Small intestine (tissue), 7 donors: ENCODE results near the gene IL17RE. TPM values are rescaled to one million over a fixed set of nuclear protein-coding genes. Genes with fewer than 3 reads are reported as not detected.

Experiments used
- DNase-seq, 2 donors: peaks; one replicate each; pipeline versions ENCODE4 v3.0.0 to v3.0.0-alpha.2; 2013
- FAIRE-seq: peaks from 2 replicates; lab custom pipeline; 2012; peaks lifted over from hg19 to GRCh38; lab: Jason Lieb, UNC
- H3K27ac ChIP-seq, 3 donors: one replicate each; pipeline ENCODE4 v1.5.1; 2013; ENCODE audit warnings: low read length in 2 of 3, mild to moderate bottlenecking in 2 of 3, control low read depth in 1 of 3, inconsistent platforms in 1 of 3, low read depth in 1 of 3, moderate library complexity in 1 of 3
- H3K27me3 ChIP-seq, 3 donors: one replicate each; pipeline ENCODE4 v1.6.1; 2013; ENCODE audit warnings: low read length in 3 of 3, inconsistent platforms in 1 of 3; ENCODE audit not compliant: control insufficient read depth in 3 of 3, insufficient read depth in 3 of 3
- H3K36me3 ChIP-seq, 3 donors: one replicate each; pipeline ENCODE4 v1.6.1; 2013; ENCODE audit warnings: low read length in 3 of 3, inconsistent platforms in 1 of 3, low read depth in 1 of 3, mild to moderate bottlenecking in 1 of 3, moderate library complexity in 1 of 3; ENCODE audit not compliant: control insufficient read depth in 3 of 3, insufficient read depth in 2 of 3
- H3K4me1 ChIP-seq, 3 donors: one replicate each; pipeline ENCODE4 v1.6.1; 2013; ENCODE audit warnings: low read length in 2 of 3, inconsistent platforms in 1 of 3, low read depth in 1 of 3, mild to moderate bottlenecking in 1 of 3, moderate library complexity in 1 of 3; ENCODE audit not compliant: control insufficient read depth in 3 of 3, insufficient read depth in 2 of 3
- H3K4me3 ChIP-seq, 3 donors: one replicate each; pipeline ENCODE4 v1.5.1; 2013; ENCODE audit warnings: low read length in 3 of 3, control low read depth in 1 of 3, inconsistent platforms in 1 of 3, low read depth in 1 of 3, mild to moderate bottlenecking in 1 of 3, moderate library complexity in 1 of 3
- H3K9me3 ChIP-seq, 2 donors: one replicate each; pipeline ENCODE4 v1.6.1; 2013; ENCODE audit warnings: low read depth in 1 of 2, low read length in 1 of 2; ENCODE audit not compliant: control insufficient read depth in 2 of 2, insufficient read depth in 1 of 2
- WGBS, 3 donors: extraction: QIAGEN DNeasy Blood & Tissue Kit; methylation state at CpG; one replicate each; pipeline ENCODE4 v1.1.7; 2013; 5-methylcytosine and 5-hydroxymethylcytosine counted together
- polyA plus RNA-seq, 4 donors: library from polyadenylated mRNA; stranded (reverse) in 3 of 4; unstranded in 1 of 4; fragments of 200-250 nt in 3 of 4; fragments of 120-200 nt in 1 of 4; gene quantifications; one replicate each; pipeline versions ENCODE4 v1.2.1 to v1.2.3, GENCODE V29; 2013
- donor health status: healthy with polysubstance abuse.
- donor health status: control.
- donor health status: control.
- donor health status: Bipolar disorder and iron deficiency.
- donor health status: healthy.

The IL17RE gene
- polyA plus RNA-seq, 4 donors, result 31.3 to 59.3 (median 43.5) TPM

DNA sequence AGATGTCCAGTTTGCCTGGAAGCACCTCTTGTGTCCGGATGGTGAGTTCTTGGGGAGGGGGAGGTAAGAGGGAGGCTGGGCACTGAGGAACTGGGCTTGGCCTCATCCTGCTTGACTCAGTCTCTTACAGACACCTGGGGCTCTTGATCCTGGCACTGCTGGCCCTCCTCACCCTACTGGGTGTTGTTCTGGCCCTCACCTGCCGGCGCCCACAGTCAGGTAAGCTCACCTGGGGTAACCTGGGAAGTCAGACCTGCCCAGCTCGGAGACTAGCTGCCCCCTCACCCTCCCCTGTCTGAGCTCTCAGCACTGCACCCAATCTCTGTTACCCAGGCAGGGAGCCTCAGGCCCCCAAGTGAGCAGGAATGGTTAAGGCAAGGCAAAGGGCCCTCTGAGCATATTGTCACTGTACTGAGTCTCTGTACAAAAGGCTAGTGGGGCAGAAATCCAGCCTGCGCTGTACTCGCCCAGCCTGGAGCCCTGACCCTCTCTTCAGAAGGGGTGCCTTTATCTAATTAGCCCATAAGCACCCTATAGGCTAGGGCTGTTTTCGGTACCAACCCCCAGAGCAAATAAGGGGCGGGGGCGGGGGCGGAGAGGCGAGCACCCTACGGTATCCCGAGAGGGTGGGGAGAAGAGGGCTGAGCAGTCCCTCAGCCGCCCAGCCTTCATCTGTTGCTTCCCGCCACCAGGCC is 12.1 kb downstream of the IL17RE start:
- Histone ChIP-seq H3K4me3 (peak overlapping the region in 2 of 3 donors; percentile 20 to 53), H3K27ac (peak overlapping the region; percentile 78 to 86 (median 80)), H3K36me3 (peaks cover 0 to 50% (median 11%) of the 10 kb centered on the region in 3 donors), H3K4me1 (peaks cover 4 to 35% (median 6%) of the 10 kb centered on the region in 3 donors), H3K9me3 (no peaks in the 10 kb centered on the region), H3K27me3 (no peaks in the 10 kb centered on the region)
- WGBS, 3 donors, result 15 to 21% (median 19%) methylated on average over 15 of the region's 15 CpGs
- FAIRE-seq (no peak), DNase-seq (no peak)

DNA sequence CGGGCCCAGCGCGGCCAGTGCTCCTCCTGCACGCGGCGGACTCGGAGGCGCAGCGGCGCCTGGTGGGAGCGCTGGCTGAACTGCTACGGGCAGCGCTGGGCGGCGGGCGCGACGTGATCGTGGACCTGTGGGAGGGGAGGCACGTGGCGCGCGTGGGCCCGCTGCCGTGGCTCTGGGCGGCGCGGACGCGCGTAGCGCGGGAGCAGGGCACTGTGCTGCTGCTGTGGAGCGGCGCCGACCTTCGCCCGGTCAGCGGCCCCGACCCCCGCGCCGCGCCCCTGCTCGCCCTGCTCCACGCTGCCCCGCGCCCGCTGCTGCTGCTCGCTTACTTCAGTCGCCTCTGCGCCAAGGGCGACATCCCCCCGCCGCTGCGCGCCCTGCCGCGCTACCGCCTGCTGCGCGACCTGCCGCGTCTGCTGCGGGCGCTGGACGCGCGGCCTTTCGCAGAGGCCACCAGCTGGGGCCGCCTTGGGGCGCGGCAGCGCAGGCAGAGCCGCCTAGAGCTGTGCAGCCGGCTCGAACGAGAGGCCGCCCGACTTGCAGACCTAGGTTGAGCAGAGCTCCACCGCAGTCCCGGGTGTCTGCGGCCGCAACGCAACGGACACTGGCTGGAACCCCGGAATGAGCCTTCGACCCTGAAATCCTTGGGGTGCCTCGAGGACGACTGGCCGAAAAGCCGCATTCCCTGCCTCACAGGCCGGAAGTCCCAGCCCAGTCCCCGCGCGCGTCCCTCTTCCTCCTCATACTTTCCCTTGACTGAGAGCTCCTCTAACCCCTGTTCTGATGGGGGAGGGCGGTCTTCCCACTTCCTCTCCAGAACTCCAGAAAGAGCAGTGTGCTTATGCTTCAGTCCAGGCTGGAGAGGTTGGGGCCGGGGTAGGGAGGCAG is 12.8 kb downstream of the IL17RE start:
- no peak for FAIRE-seq
- no peaks in the 10 kb centered on the region for H3K27me3 ChIP-seq
- H3K4me3 ChIP-seq, result peak overlapping the region in 2 of 3 donors; percentile 48 to 53
- peak; percentile 55 to 81 for DNase-seq
- H3K9me3 ChIP-seq, result no peaks in the 10 kb centered on the region
- 0 to 1% (median 1%) methylated on average over 54 to 99 of the region's 99 CpGs for WGBS, 3 donors
- peaks cover 0 to 51% (median 11%) of the 10 kb centered on the region in 3 donors for H3K36me3 ChIP-seq
- peak overlapping the region; percentile 80 to 86 (median 83) for H3K27ac ChIP-seq
- peaks cover 4 to 35% (median 6%) of the 10 kb centered on the region in 3 donors for H3K4me1 ChIP-seq

DNA sequence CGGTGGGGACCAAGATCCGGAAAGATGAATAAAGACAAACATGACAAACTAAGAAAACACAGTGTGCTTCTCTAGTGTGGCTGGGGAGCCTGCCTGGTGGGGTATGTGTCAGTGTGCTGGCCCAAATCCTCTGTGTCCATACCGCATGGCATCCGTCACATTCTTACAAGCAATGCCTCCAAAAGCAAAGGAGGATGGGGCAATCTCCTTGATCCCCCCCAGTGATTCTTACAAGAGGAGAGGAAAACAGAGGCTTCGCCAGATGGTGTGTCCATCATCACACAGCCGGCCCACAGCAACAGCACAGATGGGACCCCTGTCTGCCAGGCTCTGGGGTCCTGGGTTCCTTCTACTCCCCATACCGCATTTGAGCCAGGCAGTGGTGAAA is 13.7 kb downstream of the IL17RE start:
- peak overlapping the region in 1 of 3 donors; percentile 43 for H3K4me3 ChIP-seq
- 24 to 50% (median 49%) methylated on average over 7 of the region's 7 CpGs for WGBS, 3 donors
- H3K36me3 ChIP-seq, result peaks cover 0 to 50% (median 3%) of the 10 kb centered on the region in 3 donors
- no peaks in the 10 kb centered on the region for H3K9me3 ChIP-seq
- peaks cover 4 to 35% (median 6%) of the 10 kb centered on the region in 3 donors for H3K4me1 ChIP-seq
- no peaks in the 10 kb centered on the region for H3K27me3 ChIP-seq
- no peak for DNase-seq
- no peak for FAIRE-seq
- peak overlapping the region; percentile 70 to 84 (median 83) for H3K27ac ChIP-seq

- Histone ChIP-seq H3K27me3 (no peaks in the 10 kb centered on the region), H3K4me1 (peaks cover 4 to 35% (median 6%) of the 10 kb centered on the region in 3 donors), H3K9me3 (no peaks in the 10 kb centered on the region), H3K36me3 (peaks cover 0 to 45% (median 2%) of the 10 kb centered on the region in 3 donors), H3K4me3 (peak within 1 kb of the TSS in 2 of 3 donors; percentile 48 to 54), H3K27ac (peak within 1 kb of the TSS; percentile 83 to 86 (median 84))
- peak; percentile 94 to 97 for DNase-seq
- WGBS, 3 donors, result 5 to 19% (median 16%) methylated on average over 17 to 19 of the region's 19 CpGs
- FAIRE-seq, result no peak
Observed at GRCh38 chr3:9916734-9917680, 14.4 kb downstream of the IL17RE start, which contains the start of gene IL17RC. Gene IL17RC (plus strand): TSS chr3:9917098. CDS start chr3:9917316, 218 bp downstream.

- H3K27ac ChIP-seq, result peak overlapping the region in 1 of 3 donors; percentile 77
- H3K4me1 ChIP-seq, result peaks cover 4 to 35% (median 4%) of the 10 kb centered on the region in 3 donors
- H3K9me3 ChIP-seq, result no peaks in the 10 kb centered on the region
- 22 to 57% (median 47%) methylated on average over 10 of the region's 10 CpGs for WGBS, 3 donors
- DNase-seq (peak in 1 of 2 donors; percentile 20), FAIRE-seq (no peak)
- no peaks in the 10 kb centered on the region for H3K27me3 ChIP-seq
- H3K4me3 ChIP-seq, result peak overlapping the region in 2 of 3 donors; percentile 43 to 54
- peaks cover 0 to 38% (median 2%) of the 10 kb centered on the region in 3 donors for H3K36me3 ChIP-seq
Observed at GRCh38 chr3:9917820-9918219, 15.2 kb downstream of the IL17RE start.

- no peak overlapping the region for H3K27ac ChIP-seq
- H3K9me3 ChIP-seq, result no peaks in the 10 kb centered on the region
- WGBS, 3 donors, result 84 to 91% (median 90%) methylated on average over 8 of the region's 8 CpGs
- no peak for FAIRE-seq
- no peak for DNase-seq
- H3K4me3 ChIP-seq, result peak overlapping the region in 1 of 3 donors; percentile 13
- peaks cover 0 to 41% (median 2%) of the 10 kb centered on the region in 3 donors for H3K36me3 ChIP-seq
- no peaks in the 10 kb centered on the region for H3K27me3 ChIP-seq
- H3K4me1 ChIP-seq, result peaks cover 4 to 35% (median 4%) of the 10 kb centered on the region in 3 donors
Observed at GRCh38 chr3:9918261-9919038, 15.8 kb downstream of the IL17RE start.

DNA sequence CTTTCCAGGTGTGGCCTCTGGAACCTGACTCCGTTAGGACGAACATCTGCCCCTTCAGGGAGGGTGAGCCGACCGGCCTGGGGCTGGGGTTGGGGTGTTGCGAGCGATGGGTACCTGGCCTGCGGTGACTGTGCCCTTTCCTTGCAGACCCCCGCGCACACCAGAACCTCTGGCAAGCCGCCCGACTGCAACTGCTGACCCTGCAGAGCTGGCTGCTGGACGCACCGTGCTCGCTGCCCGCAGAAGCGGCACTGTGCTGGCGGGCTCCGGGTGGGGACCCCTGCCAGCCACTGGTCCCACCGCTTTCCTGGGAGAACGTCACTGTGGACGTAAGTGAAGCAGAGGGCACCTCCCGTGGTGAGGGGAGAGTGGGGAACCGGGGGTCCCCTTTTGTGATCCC is 25.5 kb downstream of the IL17RE start:
- Histone ChIP-seq H3K4me1 (peaks cover 0 to 5% (median 0%) of the 10 kb centered on the region in 3 donors), H3K27ac (no peak overlapping the region), H3K27me3 (no peaks in the 10 kb centered on the region), H3K36me3 (peaks cover 0 to 46% (median 6%) of the 10 kb centered on the region in 3 donors), H3K4me3 (no peak overlapping the region), H3K9me3 (no peaks in the 10 kb centered on the region)
- no peak for FAIRE-seq
- WGBS, 3 donors, result 95 to 97% (median 96%) methylated on average over 23 of the region's 23 CpGs
- DNase-seq, result no peak
